ENCODE data around the gene FAAP20.

The FAAP20 gene

GRCh38 chr1:2193514-2194281 lies 874 bp downstream of the FAAP20 start:
- DNase-seq, result no peak

- DNase-seq, result no peak
Measured at GRCh38 chr1:2192031-2192995, 2.3 kb downstream of the FAAP20 start.

- DNase-seq, result no peak
Measured at GRCh38 chr1:2190491-2190976, 4.0 kb downstream of the FAAP20 start.

- peak; percentile 93 to 95 for DNase-seq
Measured at GRCh38 chr1:2189459-2190425, 4.8 kb downstream of the FAAP20 start.

- DNase-seq, result no peak
Measured at GRCh38 chr1:2188336-2188735, 6.2 kb downstream of the FAAP20 start.

- DNase-seq, result no peak
Measured at GRCh38 chr1:2187619-2188018, 7.0 kb downstream of the FAAP20 start.

GRCh38 chr1:2186901-2187300 lies 7.7 kb downstream of the FAAP20 start:
- DNase-seq, result no peak

GRCh38 chr1:2185880-2186855 lies 8.4 kb downstream of the FAAP20 start:
- no peak for DNase-seq

- DNase-seq, result no peak
Measured at GRCh38 chr1:2184934-2185333, 9.6 kb downstream of the FAAP20 start.

- no peak for DNase-seq
Measured at GRCh38 chr1:2184531-2184930, 10.0 kb downstream of the FAAP20 start.

GRCh38 chr1:2183937-2184334 lies 10.6 kb downstream of the FAAP20 start:
- DNase-seq, result no peak

- DNase-seq, result no peak
Measured at GRCh38 chr1:2182376-2182775, 12.2 kb downstream of the FAAP20 start.

- DNase-seq, result no peak
Measured at GRCh38 chr1:2181752-2182151, 12.8 kb downstream of the FAAP20 start.

- DNase-seq, result no peak
Measured at GRCh38 chr1:2181271-2181670, 13.3 kb downstream of the FAAP20 start.

GRCh38 chr1:2180297-2181245 lies 14.0 kb downstream of the FAAP20 start:
- DNase-seq, result no peak

- no peak for DNase-seq
Measured at GRCh38 chr1:2179283-2180013, 15.1 kb downstream of the FAAP20 start.

- DNase-seq, result no peak
Measured at GRCh38 chr1:2178875-2179274, 15.7 kb downstream of the FAAP20 start.

GRCh38 chr1:2177946-2178538 lies 16.5 kb downstream of the FAAP20 start:
- no peak for DNase-seq

- DNase-seq, result no peak
Measured at GRCh38 chr1:2177541-2177940, 17.0 kb downstream of the FAAP20 start.
